NT2/D1 (cell line): ENCODE data around the gene PTPRH.
"Not testable (repeated sequence)": the region's sequence is repeated elsewhere in the genome, so short reads cannot be mapped to it uniquely, and the experiment has no call there.

Experiments used
- DNase-seq: peaks from one replicate; pipeline ENCODE4 v3.0.0-alpha.2; 2011; ENCODE audit warnings: low read depth, low spot score
- H3K27me3 ChIP-seq: 2 replicates; pipeline ENCODE4 v1.6.0; 2011; ENCODE audit warnings: mild to moderate bottlenecking; ENCODE audit not compliant: insufficient read length, insufficient read depth
- H3K36me3 ChIP-seq: 2 replicates; pipeline ENCODE4 v1.6.1; 2011; ENCODE audit warnings: mild to moderate bottlenecking, low read length, mixed read lengths; ENCODE audit not compliant: insufficient read depth, insufficient read length
- H3K4me1 ChIP-seq: 2 replicates; pipeline ENCODE4 v1.5.1; 2011; ENCODE audit not compliant: insufficient read depth, insufficient read length
- H3K4me3 ChIP-seq: 2 replicates; pipeline ENCODE4 v1.5.1; 2011; ENCODE audit warnings: low read depth; ENCODE audit not compliant: insufficient read length
- H3K9ac ChIP-seq: 2 replicates; pipeline ENCODE4 v1.6.0; 2011; ENCODE audit warnings: low read depth; ENCODE audit not compliant: insufficient read length
- H3K9me3 ChIP-seq: 2 replicates; pipeline ENCODE4 v1.5.1; 2011; ENCODE audit warnings: mild to moderate bottlenecking, low read length; ENCODE audit not compliant: insufficient read depth
- SUZ12 ChIP-seq: IDR thresholded peaks from 2 replicates; pipeline ENCODE4 v1.6.1; 2011; ENCODE audit not compliant: insufficient read length, insufficient read depth; ENCODE audit errors: extremely low read depth
- YY1 ChIP-seq: IDR thresholded peaks from 2 replicates; pipeline ENCODE4 v1.6.1; 2011; ENCODE audit not compliant: insufficient read length, insufficient read depth
- ZNF274 ChIP-seq: IDR thresholded peaks from 2 replicates; pipeline ENCODE4 v1.6.1; 2011; ENCODE audit warnings: mild to moderate bottlenecking, low read depth, low read length

PTPRH gene

DNA sequence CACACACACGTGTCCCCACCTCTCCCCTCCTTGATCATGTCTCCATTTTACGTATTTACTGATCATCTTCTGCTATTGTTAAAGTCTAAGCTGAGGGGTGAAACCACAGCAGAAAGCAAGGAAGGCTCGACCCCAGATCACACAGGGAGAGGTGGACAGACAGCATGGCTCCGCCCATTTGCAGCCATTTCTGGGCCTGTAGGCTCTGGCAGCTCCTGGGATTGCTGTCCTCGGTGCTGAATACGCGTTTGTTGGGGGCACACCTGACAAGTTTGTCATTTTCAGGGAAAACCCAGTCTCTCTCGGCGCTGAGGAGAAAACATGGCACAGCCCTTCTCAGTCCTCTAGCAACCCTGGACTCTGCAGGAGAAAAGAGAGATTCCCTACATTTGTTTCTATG lies 11.2 kb upstream of the PTPRH start:
- H3K4me3 ChIP-seq = no peak overlapping the region
- TF ChIP-seq ZNF274 (no peak), SUZ12 (no peak), YY1 (no peak)
- no peak overlapping the region for H3K9ac ChIP-seq
- H3K36me3 ChIP-seq = peaks cover 13% of the 10 kb centered on the region
- no peaks in the 10 kb centered on the region for H3K27me3 ChIP-seq
- H3K9me3 ChIP-seq = peaks cover 13% of the 10 kb centered on the region; the same call in 1 of the 2 replicates
- H3K4me1 ChIP-seq = no peaks in the 10 kb centered on the region
- no peak for DNase-seq

DNA sequence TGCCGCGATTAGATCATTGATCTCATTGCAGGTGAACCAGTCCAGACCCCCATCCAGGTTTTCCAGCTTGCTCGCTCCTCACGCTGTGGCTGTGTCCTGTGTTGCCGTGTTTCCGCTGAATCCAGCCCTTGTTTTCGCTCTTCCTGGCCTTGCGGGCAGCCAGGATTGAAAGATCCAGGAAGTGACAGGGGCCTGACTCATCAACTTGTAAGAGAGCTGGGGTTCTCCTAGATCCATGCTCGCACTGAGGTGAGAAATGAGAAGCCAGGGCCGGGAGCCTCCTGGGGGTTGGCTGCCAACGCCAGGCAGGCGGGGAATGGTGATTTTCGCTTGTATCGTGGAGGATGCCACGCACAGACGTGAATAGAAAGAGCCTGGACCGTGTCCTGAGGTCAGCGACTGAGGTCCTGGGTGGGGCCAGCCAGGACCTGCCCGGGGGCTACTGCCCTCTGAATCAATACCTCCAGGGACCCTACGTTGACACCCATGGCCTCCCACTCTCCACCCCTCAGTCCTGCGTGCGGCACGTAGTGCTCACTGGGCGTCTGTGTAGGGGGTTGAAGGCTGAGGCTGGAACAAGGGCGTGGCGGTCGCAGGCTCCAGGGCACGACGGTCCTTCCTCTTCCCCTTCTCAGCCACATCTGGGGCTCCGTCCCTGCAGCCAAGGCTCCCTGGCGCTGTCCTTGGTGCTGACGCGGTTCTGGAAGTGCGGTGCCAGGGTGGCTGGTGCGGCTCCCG lies 7.3 kb upstream of the PTPRH start:
- Histone ChIP-seq H3K9me3 (peaks cover 30% of the 10 kb centered on the region; the same call in 1 of the 2 replicates), H3K9ac (peak overlapping the region; percentile 61), H3K4me3 (peak overlapping the region; percentile 49), H3K4me1 (no peaks in the 10 kb centered on the region), H3K36me3 (no peaks in the 10 kb centered on the region), H3K27me3 (no peaks in the 10 kb centered on the region)
- TF ChIP-seq ZNF274 (no peak), SUZ12 (no peak), YY1 (no peak)
- peak; percentile 84 for DNase-seq

DNA sequence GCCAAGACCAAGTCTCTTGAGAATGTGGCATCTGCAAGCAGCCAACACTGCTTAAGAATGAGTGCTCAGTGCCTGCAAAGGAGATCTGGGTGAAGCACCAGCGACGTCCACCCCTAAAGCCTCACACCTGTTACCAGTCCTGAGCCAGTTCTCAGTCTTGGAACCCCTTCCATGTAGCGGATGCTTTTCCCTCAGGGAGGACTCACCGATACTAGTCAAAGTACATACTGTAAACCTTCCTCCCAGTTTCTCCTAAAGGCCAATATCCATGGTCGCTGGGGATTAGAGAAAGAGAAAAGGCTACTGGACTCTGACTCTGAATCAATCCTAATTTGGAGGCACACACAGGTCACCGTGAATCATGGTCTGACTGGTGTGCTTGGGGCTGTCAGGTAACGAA lies 4.2 kb upstream of the PTPRH start:
- Histone ChIP-seq H3K9ac (no peak overlapping the region), H3K9me3 (peaks cover 17% of the 10 kb centered on the region; the same call in 1 of the 2 replicates), H3K4me1 (peaks cover 3% of the 10 kb centered on the region), H3K36me3 (no peaks in the 10 kb centered on the region), H3K27me3 (no peaks in the 10 kb centered on the region), H3K4me3 (no peak overlapping the region)
- no peak for TF ChIP-seq YY1
- no peak for TF ChIP-seq ZNF274
- TF ChIP-seq SUZ12 = no peak
- DNase-seq = no peak

DNA sequence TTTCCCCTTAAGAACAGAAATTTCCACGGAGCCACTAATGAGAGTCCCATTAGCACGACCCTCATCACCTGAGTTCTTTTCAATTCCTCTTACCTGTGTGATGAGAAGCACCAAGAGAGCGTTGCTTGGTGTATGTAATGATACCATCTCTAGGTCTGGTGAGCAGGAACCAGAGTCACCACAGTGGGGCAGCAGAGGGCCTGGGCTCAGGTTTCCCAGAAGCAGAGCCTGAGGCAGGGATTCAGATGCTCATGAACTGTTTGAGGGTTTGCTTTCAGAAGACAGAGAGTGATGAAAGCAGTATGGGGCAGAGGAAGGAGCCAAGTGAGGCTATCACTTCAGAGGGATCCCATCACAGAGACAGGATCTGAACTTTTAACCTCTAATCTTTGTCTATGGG lies 3.1 kb upstream of the PTPRH start:
- Histone ChIP-seq H3K36me3 (no peaks in the 10 kb centered on the region), H3K9ac (no peak overlapping the region), H3K9me3 (peaks cover 17% of the 10 kb centered on the region; the same call in 1 of the 2 replicates), H3K4me3 (no peak overlapping the region), H3K27me3 (no peaks in the 10 kb centered on the region), H3K4me1 (peaks cover 3% of the 10 kb centered on the region)
- TF ChIP-seq ZNF274 (no peak), SUZ12 (no peak), YY1 (no peak)
- DNase-seq = no peak

DNA sequence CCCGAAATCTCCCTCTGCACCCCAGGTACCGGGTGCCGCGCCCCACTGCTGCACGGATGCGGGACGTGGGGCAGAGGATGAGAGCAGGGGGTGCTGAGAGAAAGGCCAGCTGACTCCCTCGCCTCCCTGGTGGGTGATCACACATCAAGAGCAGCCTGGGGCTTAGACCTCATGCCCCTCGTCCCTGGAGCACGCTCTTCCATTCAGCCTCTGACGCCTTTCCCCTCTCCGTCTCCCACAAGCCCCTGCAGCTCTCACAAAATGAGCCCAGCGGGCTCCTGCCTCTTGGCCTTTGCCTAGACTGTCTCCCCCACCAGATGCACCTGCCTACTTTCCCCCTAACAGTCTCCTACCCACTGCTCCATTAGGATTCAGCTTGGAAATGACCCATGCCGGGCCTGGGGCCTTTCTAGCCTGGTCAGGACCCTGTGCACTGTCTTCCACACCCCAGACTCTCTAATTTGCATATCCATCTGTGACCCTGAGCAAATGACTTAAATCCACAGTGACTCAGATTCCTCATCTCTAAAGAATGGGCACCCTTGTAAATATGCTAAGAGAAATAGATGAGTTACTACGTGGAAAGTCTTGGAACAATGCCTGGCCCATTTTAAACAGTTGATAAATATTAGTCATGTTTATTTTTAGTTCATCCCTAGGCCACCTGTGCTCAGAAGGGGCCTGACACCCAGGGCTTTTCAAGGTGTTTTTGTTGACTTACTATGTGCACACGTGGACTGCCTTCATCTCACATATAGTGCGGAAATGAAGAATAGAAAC lies 582 bp upstream of the PTPRH start:
- H3K36me3 ChIP-seq = no peaks in the 10 kb centered on the region
- DNase-seq = no peak
- no peak overlapping the region for H3K4me3 ChIP-seq
- no peak for TF ChIP-seq ZNF274
- TF ChIP-seq SUZ12 = no peak
- TF ChIP-seq YY1 = no peak
- no peaks in the 10 kb centered on the region for H3K27me3 ChIP-seq
- H3K9me3 ChIP-seq = peaks cover 17% of the 10 kb centered on the region; the same call in 1 of the 2 replicates
- no peak overlapping the region for H3K9ac ChIP-seq
- H3K4me1 ChIP-seq = peaks cover 7% of the 10 kb centered on the region

DNA sequence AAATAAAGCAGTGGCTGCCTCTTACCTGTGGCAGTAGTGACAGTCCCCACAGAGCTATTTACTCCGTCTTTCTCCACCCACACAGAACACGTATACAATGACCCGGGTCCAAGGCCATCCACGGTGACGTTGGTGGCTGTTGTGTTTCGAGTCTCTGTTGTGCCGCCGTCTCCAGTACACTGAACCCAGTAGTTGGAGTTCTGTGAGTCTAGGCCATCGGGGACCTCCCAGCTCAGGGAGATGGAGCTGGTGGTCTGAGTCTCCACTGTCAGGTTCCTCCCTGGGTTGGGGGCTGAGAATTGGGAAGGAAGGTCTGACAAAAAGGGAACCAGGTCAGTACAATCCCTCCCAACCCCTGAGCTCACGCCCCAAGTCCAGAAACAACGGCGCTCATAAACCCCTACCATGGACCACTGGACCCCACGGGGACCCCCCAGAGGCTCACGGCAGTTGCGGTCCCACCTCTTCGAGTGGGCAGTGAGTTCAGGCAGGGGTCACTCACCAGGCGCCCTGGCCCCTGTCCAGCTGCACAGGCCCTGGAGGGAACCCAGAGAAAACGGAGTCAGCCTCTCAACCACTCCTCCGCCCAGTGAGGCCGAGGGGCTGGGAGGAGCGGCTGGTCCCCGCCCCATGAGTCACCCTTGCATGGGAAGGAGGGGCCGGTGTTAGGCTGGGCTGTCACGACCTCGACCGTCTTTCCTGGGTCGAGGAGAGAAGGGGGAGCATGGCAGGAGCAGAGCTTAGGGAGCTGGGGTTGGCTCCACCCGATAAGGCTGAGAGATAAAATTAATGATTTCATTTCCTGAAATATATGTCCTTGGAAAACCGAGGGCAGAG lies 2.4 kb downstream of the PTPRH start:
- Histone ChIP-seq H3K9ac (no peak overlapping the region), H3K4me3 (peak overlapping the region; percentile 24), H3K4me1 (peaks cover 7% of the 10 kb centered on the region), H3K27me3 (no peaks in the 10 kb centered on the region), H3K9me3 (no peaks in the 10 kb centered on the region), H3K36me3 (no peaks in the 10 kb centered on the region)
- peak; percentile 40 for DNase-seq
- no peak for TF ChIP-seq YY1
- TF ChIP-seq SUZ12 = no peak
- TF ChIP-seq ZNF274 = no peak

DNA sequence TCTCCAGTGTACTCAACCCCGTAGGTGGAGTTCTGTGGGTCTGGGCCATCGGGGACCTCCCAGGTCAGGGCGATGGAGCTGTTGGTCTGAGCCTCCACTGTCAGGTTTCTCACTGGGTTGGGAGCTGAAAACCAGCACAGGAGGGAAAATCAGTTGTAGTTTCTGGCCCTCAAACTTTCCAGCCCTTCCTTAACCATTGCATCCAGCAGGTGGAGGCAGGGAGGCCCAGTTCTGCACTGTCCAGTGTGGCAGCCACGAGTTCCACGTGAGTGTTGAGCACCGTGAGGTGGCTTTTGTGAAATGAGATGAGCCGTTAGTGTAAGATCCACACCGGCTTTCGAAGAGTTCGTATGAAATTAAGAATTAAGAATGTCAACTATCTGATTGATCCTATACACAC lies 7.1 kb downstream of the PTPRH start:
- H3K36me3 ChIP-seq, H3K27me3 ChIP-seq, H3K9me3 ChIP-seq, DNase-seq, H3K9ac ChIP-seq, H3K4me1 ChIP-seq, H3K4me3 ChIP-seq: not testable (repeated sequence)
